DMS153 treated with DMSO at 0.1 percent for 48 hours (cell line): ENCODE measurements around the gene CRACR2B.

Experiments
- DNase-seq: peaks from one replicate; lab custom pipeline; 2025; ENCODE audit not compliant: unreplicated experiment; lab: John Stamatoyannopoulos, UW

Gene CRACR2B

DNA sequence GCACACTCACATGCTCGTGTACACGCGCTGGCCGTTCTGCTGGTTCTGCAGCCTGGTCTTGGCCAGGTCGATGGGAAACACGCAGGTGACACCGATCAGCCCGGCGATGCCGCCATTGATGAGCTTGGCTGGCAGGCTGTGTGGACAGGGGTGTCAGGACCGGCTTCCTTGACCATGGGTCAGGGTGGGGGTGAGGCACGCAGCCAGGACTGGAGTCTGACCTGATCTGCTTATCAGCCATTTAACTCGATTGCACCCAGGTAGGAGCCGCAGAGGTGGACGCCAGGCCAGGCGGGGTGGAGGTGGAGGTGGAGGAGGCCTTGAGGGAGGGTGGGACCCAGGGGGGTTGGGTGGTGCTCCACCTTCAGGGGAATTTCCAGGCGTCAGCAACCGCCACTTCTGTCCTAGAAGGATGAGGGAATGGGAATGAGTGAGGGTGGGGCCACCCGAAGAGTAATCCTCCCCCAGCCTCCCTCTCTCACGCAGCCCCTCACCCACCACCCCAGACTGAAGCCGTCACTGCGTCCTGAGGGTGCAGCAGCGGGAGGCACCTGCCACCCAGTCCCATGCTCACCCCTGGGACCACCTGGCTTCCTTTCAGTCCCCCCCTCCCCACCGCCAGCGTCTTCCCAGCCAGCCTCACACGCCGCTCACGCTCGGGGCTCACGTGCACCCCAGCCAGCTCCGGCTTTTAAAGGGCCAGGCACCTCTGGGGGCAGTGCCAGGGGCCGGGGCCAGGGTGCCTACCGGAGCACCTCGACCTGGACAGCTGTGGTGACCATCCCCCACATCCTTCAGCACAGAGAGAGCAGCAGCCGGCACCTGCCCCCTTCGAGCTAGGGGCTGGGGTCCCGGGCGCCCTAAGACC, 32.7 kb upstream of the CRACR2B start:
- DNase-seq: no peak

DNA sequence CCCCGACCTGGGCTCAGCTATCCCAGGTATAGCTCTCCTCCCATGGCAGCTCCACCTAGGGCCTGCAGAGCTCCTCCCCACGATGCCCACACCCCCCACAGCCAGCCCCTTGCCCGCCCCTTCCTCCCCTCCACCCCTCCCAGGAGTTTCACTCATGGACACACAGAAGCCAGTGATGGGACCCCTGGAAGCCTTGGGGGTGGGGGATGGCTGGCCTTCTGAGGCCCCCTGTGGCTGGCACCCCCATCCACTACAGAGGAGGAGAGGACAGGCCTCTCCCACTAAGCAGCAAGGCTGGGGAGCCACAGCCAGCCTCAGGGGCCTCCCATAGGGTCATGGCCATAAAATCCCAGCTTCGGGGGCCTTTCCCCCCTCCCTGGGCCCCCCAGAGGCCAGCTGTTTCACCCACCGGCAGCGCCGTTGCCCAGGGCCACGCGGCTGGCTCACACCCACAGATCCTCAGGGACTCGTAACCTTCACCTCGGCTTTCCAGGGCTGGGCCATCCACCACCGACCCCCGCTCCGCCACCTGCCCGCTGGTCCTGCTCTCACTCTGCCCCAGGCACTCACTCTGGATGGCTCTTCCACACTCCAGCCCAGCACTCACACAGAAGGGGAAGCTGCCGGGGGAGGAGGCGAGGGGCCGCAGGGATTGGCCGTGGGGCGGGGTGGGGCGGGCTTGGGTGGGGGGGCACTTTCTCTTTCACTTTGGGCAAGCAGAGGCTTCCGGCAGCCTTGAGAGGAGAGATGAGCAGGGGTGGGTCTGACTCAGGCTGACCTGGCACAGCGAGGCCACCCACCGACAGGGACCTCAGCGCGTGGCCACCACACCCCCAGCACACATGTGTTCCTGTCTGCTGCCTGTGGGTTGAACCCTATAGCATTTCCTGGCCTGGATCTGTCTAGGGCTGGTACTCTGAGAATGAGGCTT, 31.8 kb upstream of the CRACR2B start:
- DNase-seq: peak; percentile 61

DNA sequence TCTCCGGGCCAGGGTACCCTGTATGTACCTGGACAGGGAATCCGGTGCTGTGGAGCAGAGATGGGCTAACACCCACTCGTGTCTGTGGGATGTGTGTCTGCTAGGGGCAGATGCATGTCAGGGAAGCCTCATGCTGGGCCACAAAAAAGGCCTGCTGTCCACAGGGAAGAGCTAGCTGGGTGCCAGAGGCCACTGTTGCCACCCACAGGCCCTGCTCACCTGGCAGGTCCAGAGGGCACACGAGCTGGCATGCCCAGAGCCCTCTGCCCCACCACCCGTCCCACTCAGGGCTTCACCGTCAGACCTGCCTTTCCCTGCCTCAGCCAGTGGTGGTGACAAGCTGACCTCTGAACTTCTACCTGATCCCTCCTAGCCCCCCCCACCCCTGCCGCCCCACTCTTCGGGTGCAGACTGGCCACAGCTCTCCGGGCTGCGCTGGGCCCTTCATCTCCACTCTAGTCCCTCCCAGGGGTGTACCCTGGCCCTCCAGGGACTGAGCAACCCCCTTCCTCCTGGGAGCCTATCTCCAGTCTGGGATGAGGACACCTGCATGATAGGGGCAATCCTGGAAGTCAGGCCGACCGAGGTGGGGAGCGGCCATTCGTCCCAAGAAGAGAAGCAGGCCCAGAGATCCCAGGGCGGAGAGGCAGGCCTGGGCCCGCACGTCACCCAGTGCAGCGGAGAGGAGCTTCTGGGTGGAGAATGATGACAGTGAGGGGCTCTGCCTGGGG, 31.0 kb upstream of the CRACR2B start:
- DNase-seq: no peak

DNA sequence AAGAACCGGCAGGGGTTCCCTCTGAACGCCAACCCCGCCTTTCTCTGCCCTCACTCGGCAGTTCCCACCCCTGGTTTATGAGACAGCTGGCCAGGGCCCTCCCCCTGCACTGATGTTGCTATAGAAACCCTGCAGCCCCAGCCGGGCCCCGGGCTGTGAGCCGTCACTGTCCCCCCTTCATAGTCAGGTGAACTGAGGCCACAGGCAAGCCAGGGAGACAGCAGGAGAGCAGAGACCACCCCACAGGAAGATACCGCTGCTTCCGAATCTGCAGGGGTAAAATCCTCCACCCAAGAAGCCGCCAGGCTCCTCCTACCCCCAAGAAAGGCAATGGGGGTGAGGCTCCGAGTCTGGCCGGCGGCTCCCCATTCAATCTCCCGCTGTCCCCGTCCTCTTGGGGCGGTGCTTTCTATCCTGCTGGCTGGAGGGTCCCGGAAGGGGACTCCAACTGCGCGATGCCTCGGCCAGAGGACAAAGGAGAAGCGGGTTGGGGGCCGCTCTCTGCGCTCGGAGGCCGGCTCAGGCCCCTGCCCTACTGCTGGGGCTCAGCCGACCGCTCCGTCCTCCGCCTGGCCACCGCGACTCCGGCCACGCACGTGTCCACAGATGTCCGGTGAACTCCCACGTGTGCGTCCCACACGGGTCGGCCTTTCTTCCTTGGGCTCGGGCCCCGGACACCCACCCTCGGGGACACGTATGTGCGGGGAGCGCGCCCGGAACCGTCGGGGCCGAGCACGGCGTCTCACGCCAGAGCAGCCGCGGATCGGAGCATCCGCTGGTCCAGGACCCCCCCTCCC, 30.2 kb upstream of the CRACR2B start:
- peak; percentile 54 for DNase-seq

DNA sequence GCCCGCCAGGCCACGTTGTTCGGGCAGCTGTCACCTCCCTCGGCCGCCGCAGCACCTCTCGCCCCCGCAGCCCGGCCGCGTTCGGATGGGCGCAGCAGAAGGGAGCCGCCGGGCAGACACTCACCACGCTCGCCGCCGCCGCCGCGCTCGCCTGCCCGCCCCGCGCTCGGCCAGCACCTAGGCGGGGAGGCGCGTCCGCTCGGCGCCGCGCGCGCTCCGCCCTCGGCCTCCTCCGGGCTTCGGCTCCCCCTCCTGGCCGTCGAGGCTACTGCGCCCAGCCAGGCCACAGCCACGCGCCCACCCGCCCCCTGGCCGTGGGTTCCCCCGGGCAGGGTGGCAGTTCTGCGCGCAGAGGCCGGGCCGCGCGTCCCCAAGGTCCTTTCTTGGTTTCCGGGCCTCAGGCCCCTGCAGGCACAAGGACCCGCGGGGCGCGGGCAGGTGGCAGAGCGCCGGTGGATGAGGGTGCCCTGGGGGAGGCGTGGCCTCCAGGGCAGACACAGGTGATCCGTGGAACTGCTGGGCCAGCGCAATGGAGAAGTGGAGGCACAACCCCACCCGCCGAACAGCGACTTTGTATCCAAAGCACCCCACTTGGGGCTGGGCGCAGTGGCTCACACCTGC, 29.5 kb upstream of the CRACR2B start, which contains the start of gene SLC25A22:
TSS of gene SLC25A22 (minus strand) at position 189 of the 621 bp plus-strand sequence. CDS start 3,275 bp downstream, outside the sequence.
- peak; percentile 54 for DNase-seq

DNA sequence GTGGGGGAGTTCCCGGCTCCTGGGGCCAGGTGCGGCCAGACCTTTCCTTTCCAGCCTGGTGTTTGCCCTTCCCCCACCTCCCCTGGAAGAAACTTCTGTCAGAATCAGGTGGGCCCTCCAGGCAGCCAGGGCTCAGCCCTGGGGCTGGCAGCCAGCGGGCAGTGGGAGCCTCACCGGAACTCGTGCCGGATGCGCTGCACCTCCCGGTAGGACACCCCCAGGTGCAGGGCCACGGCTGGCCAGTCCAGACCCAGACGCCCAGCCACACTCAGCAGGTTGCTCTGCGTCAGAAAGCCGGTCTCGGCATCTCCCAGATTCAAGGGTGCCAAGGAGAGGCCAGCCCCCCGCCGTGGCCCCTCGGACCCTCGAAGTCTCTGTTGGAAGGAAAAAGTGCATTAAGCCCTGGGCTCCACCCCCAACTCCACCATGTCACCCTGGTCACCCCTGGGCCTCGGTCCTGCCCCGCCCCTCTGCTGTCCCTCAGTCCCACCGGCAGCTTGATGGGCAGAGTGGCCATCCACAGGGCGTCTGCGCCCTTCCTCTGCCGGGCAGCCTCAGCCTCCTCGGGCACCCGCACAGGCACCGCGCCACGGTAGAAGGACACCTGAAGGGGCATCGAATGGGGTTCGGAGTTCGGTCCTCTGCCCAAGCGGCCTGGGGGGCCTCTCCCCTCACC, 27.9 kb upstream of the CRACR2B start:
- DNase-seq: no peak

DNA sequence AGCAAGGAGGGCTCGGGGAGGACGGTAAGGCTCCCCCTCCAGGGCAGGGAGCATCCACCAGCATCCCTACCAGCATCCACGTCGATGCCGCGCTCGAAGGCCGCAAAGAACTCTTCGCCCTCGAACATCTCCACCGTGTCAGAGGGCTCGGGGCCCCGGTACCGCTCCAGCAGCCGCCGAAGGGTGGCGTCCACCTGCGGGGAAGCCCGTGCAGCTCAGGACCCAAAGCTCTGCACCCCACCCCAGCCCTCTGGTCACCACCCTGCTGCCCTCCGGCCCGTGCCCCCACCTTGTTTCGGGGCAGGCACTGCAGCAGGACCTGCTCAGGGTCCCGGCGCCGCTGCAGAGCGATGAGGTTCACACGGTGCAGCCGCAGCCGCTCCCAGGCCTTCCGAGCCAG, 27.2 kb upstream of the CRACR2B start:
- DNase-seq: no peak

DNA sequence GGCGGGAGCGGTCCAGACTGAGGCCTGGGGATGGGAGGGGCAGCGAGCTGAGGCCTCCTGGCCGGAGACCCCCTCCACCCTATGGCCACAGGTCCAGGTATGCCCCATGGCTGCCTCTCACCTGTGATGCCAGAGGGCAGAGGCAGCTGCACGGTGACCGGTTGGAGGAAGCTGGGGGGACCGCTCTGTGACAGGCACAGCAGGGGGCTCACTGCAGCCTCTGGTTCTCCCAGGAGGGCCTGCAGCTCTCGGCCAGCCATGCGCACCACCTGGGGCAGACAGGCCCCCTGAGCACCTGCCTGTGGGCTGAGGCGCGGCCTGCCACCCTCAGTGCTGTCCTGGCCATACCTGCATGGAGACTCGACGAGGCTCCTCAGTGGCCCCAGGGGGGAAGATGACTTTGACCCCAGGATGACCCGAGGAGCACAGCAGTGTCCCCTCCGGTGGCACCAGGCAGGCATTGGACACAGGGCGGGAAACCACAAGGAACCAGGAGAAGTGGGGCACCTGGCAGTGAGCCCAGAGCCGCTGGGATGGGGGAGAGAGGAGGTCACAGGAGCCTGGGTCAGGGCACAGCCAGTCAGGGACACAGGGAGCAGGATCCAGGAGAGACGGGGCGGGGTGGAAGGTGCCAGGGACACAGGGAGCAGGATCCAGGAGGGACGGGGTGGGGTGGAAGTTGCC, 26.5 kb upstream of the CRACR2B start:
- DNase-seq: no peak

DNA sequence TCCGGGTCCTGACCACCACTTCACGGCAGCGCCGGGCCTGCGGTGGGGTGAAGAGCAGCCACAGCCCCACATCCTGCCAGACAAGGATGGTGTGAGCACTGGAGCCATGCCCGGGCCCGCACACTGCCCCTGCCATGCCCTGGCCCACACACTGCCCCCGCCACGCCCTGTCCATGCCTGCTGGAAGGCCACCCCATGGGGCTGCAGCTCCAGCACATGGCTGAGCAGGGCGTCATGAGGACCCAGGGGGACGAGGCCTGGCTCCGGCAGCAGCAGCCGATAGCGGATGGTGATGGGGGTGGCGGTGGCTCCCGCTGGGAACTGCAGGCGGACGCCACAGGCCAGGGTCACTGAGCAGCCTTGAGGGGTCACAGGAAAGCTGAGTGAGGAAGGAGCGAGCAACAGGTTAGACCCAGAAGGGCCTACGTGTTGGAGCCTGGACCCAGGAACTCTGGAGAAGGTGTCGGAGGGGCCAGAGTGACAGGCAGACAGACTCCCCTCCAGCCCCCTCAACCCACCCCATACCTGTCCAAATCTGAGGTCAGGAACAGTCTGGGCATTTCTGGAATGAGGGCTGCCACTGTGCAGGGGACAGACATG, 25.6 kb upstream of the CRACR2B start:
- no peak for DNase-seq

DNA sequence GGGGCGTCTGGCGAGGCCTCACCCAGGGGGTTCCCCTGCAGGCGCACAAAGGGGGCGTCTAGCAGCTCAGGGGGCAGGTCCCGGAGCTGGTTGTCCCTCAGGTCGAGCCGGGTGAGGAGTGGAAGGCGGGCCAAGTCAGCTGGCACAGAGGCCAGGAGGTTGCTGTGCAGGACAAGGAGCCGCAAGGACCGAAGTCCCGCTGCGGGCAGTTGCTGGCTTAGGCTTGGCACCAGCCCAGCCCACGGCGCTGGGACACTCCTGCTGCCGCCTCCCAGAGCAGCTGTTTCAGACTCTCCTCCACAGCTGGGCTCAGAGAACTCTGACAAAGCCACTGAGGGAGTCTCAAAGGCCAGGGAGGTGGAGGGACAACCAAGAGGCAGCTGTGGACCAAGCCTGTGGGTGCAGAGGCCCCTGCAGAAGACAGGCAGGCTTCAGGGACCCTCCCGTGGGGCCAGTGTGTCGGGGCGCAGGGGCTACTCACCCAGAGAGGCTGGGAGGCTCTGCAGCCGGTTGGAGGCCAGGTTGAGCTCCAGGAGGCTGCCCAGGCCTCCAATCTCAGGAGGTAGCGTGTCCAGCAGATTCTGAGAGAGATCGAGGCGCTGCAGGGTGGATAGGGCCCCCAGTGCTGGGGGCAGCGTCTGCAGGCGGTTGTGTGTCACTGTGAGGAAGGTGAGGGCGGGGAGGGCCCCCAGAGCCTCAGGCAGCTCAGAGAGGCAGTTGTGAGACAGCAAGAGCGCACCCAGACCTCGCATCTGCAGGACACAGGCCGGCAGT, 24.8 kb upstream of the CRACR2B start:
- no peak for DNase-seq

DNA sequence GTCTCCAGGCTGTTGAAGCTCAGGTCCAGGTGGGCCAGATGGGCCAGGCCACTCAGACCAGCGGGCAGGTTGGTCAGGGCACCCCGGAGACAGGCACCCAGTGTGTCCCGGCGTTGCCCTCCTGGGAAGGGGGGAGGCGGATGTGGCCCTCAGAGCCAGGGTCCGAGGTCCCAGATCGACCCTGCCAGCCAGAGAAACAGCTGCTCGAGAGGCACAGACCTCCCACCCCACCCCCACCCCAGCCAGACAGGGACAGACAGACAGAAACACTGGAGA, 24.3 kb upstream of the CRACR2B start:
- DNase-seq: no peak

DNA sequence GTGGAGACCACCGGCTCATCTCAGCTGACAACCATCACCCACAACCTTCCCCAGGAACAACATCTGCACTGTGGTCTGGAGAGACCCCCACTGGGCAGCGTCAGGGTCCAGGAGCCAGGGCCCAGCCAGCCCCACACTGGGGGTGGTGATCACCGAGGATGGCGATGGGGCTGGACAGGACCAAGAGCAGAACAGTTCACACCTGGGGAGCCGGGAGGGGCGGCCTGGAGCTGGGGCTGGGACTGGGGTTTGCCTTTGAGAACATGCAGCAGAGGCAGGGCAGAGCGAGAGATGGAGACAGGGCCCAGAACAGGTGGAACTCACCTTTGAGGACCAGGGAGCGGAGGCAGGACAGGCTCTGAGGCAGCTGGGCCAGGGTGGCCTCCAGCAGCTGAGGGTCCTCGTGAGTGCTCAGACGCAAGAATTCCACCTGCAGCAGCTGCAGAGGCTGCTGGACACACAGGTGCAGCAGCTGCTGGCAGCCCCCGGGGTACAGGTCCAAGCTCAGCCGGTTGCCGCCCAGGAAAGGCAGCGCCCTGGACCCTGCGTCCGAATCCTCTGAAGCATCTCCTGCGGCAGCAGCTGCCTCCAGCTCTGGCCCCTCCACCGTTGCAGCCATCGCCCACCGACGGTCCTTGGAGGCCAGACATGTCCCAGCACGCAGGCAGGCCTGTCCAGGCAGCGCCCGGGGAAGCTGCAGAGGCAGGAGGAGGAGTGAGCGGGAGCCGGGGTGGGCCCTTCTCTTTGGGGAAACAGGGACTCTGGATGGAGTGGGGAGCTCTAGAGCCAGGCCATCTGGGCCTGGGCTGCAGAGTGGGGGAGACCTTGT, 23.7 kb upstream of the CRACR2B start:
- DNase-seq: no peak

DNA sequence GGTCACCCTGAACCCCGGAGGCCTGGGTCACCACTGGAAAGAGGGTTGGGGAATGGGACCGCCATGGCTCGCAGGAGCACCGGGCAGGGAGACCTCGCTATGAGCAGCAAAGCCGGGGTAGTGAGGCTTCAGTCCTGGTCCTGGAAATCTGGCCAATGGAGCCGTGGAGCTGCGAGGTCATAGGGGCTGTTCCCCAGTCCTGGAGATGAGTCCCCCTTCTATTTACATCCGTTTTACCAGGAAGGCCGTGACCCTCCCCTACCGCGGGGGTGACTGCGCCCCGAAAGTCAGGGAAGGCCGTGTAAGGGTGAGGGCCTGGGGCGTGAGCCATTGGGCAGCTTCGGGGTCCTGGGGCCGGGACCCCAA, 23.1 kb upstream of the CRACR2B start:
- no peak for DNase-seq

DNA sequence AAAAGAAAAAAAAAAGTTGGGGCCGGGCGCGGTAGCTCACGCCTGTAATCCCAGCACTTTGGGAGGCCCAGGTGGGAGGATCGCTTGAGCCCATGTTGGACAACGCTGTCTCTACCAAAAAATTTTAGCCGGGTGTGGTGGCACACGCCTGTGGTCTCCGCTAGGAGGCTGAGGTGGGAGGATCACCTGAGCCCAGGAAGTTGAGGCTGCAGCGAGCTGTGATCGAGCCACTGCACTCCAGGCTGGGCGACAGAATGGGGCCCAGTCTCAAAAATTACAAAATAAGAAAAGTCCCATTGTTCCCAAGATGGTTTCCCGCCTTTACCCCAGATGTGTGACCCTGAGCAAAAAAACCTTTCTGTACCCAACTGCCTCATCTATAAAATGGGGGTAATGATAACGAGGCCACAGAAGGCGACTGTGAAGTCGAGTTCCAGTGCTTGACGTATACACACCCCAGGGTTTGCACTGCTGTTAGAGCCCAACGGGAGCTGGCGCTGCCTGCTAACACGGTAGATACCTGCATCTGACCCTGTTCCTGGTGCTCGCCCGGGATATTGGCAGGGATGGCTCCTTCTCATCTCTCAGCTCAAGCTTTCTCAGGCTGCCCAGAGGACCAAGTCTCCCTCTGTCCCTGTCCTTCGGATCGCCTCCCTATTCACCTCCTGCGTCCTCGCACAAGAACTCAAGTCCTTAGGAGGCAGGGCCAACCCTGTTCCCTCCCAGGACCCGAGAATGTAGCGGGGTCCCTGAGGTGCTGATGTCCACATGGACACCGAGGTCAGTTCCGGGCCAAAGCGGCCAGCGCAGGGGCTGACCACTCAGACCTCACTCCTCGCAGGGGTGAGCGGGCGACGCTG, 19.1 kb upstream of the CRACR2B start:
- DNase-seq: no peak

DNA sequence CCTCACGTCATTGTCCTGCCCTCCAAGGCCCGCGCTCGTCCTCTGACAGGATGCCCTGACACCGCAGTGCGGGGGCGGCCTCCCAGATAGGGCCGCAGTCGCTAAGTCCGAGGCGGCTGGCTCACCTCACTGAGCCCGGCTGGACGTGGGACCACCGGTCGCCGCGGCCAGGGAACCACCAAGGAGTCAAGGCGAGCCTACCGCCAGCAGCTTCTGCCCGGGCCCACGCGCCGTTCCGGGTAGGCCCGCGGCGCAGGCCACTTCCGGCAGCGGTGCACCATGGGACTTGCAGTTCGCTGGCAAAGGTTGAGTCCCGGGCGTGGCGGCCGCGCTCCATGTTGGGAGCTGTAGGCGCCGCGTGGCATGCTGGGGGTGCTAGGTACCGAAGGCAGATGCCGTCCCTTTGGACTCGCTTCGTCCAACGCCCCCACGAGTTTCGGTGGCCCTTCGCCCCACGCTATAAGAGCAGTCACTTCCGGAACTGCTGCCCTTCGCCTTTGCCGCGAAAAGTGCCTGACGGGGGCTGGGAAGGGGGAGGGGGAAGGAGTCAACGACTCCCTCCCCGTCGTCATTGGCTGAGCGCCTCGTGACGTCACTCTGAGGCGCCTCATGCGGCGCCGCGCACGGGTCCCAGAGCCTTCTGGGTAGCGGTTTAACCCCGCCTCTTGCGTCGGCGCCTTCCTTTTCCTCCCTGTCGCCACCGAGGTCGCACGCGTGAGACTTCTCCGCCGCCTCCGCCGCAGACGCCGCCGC, 18.3 kb upstream of the CRACR2B start, which contains the start of gene RPLP2:
TSS of gene RPLP2 (plus strand) at position 681 of the 753 bp plus-strand sequence. CDS start 268 bp downstream, outside the sequence.
- peak; percentile 91 for DNase-seq
